Prostate gland (tissue), 2 donors: Measurements from ENCODE around the gene IFITM10. TPM values are rescaled to one million over a fixed set of nuclear protein-coding genes. Genes with fewer than 3 reads are reported as not detected.

Source experiments
- DNase-seq: peaks from one replicate; pipeline ENCODE4 v3.0.0-alpha.2; 2019; ENCODE audit warnings: low spot score
- H3K27ac ChIP-seq, 2 donors: fragments of 200-600 bp; sonication (generic); 2 replicates each; pipeline ENCODE4 v1.5.1; 2017 to 2019
- H3K27me3 ChIP-seq: fragments of 200-600 bp; sonication (generic); replicated peaks from 2 replicates; pipeline ENCODE4 v1.5.1; 2019; ENCODE audit not compliant: insufficient read depth
- H3K36me3 ChIP-seq, 2 donors: fragments of 200-600 bp; sonication (generic); 1 replicate in 1 of 2; 2 replicates in 1 of 2; pipeline versions ENCODE4 v1.5.1 to v1.8.1; 2017 to 2019
- H3K4me1 ChIP-seq: fragments of 200-600 bp; sonication (generic); replicated peaks from 2 replicates; pipeline ENCODE4 v1.5.1; 2019
- H3K4me3 ChIP-seq, 2 donors: fragments of 200-600 bp; sonication (generic); 2 replicates each; pipeline ENCODE4 v1.5.1; 2017 to 2019
- H3K9me3 ChIP-seq: fragments of 200-600 bp; sonication (generic); 2 replicates; pipeline ENCODE4 v1.5.1; 2017
- POLR2A ChIP-seq: fragments of 450-650 bp; IDR thresholded peaks from one replicate; pipeline ENCODE4 v1.6.1; 2016; ENCODE audit warnings: antibody characterized with exemption, mild to moderate bottlenecking
- POLR2AphosphoS5 ChIP-seq: sonication (generic); formaldehyde crosslinking; IDR thresholded peaks from one replicate; pipeline ENCODE4 v1.6.1; 2017; ENCODE audit warnings: antibody characterized with exemption
- WGBS: methylation state at CpG from one replicate; pipeline ENCODE4 v1.1.5; 2018; 5-methylcytosine and 5-hydroxymethylcytosine counted together
- intact Hi-C: fragments of 100-400 bp; cut with DNase I; formaldehyde crosslinking; loops from one replicate; pipeline ENCODE4 v1.14.2; 2022
- total RNA-seq, 2 donors: library from RNA; depleted of rRNA; stranded (reverse); fragments of >200 nt; gene quantifications; one replicate each; pipeline ENCODE4 v1.1.0, GENCODE V29; 2016
- TF ChIP-seq, protein P1 (sequence below), 4 experiments: fragments of 200-600 bp in 2 of 4; fragments of 450-650 bp in 2 of 4; sonication (generic) in 2 of 4; IDR thresholded peaks; 1 replicate in 3 of 4; 2 replicates in 1 of 4; pipeline ENCODE4 v1.5.1; 2016 to 2019; ENCODE audit warnings: antibody characterized with exemption in 4 of 4, mild to moderate bottlenecking in 2 of 4, moderate library complexity in 2 of 4

Gene IFITM10
- total RNA-seq, 2 donors from 2014 or later, result 2.6 to 3.1 TPM

GRCh38 chr11:1741741-1742140 is 8.7 kb downstream of the IFITM10 start:
- no peak overlapping the region for H3K27ac ChIP-seq
- H3K4me3 ChIP-seq, result no peak overlapping the region
- WGBS, result 77% methylated on average over 4 of the region's 4 CpGs
- no peaks in the 10 kb centered on the region for H3K4me1 ChIP-seq
- no peaks in the 10 kb centered on the region for H3K9me3 ChIP-seq
- intact Hi-C loops, result no loop called here
- H3K27me3 ChIP-seq, result no peaks in the 10 kb centered on the region
- no peak for DNase-seq
- TF ChIP-seq POLR2AphosphoS5, result no peak
- TF ChIP-seq POLR2A, result no peak
- TF ChIP-seq, protein P1, sequence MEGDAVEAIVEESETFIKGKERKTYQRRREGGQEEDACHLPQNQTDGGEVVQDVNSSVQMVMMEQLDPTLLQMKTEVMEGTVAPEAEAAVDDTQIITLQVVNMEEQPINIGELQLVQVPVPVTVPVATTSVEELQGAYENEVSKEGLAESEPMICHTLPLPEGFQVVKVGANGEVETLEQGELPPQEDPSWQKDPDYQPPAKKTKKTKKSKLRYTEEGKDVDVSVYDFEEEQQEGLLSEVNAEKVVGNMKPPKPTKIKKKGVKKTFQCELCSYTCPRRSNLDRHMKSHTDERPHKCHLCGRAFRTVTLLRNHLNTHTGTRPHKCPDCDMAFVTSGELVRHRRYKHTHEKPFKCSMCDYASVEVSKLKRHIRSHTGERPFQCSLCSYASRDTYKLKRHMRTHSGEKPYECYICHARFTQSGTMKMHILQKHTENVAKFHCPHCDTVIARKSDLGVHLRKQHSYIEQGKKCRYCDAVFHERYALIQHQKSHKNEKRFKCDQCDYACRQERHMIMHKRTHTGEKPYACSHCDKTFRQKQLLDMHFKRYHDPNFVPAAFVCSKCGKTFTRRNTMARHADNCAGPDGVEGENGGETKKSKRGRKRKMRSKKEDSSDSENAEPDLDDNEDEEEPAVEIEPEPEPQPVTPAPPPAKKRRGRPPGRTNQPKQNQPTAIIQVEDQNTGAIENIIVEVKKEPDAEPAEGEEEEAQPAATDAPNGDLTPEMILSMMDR (IDR thresholded peaks at IDR 0.05), result no peak
- H3K36me3 ChIP-seq, result no peaks in the 10 kb centered on the region

- DNase-seq, result no peak
- H3K27me3 ChIP-seq, result no peaks in the 10 kb centered on the region
These were observed 9.4 kb downstream of the IFITM10 start for GRCh38 chr11:1740786-1741530.

DNA sequence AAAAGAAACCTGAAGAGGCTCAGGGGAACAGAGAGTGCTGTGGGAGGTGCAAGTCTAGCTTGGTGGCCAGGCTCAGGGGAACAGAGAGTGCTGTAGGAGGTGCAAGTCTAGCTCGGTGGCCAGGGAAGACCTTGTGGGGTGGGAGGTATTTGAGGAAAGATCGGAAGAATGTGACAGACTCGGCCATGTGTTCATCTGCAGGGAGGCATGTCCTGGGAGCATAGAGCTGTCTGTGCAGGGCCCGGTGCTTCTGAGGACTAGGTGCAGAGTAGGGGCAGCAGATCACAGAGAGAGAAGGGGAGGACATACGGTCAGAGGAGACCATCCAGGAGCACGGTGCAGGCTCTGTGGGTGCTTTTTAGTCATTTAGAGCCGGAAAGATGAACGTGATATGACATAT is 10.8 kb downstream of the IFITM10 start:
- Histone ChIP-seq H3K4me1 (no peaks in the 10 kb centered on the region), H3K36me3 (no peaks in the 10 kb centered on the region), H3K27me3 (peaks cover 4% of the 10 kb centered on the region), H3K9me3 (no peaks in the 10 kb centered on the region), H3K4me3 (no peak overlapping the region), H3K27ac (no peak overlapping the region)
- intact Hi-C loops, result no loop called here
- WGBS, result 73% methylated on average over 8 of the region's 8 CpGs
- DNase-seq, result no peak
- TF ChIP-seq POLR2A (no peak), POLR2AphosphoS5 (no peak)
- TF ChIP-seq, protein P1 (IDR thresholded peaks at IDR 0.05), result no peak

More at GRCh38 chr11:1740786-1741530, 9.4 kb downstream of the IFITM10 start:
- H3K4me3 ChIP-seq, result no peak overlapping the region
- H3K9me3 ChIP-seq, result no peaks in the 10 kb centered on the region
- H3K4me1 ChIP-seq, result no peaks in the 10 kb centered on the region
- H3K27ac ChIP-seq, result no peak overlapping the region
- no peaks in the 10 kb centered on the region for H3K36me3 ChIP-seq
- TF ChIP-seq, protein P1 (IDR thresholded peaks at IDR 0.05), result no peak
- TF ChIP-seq POLR2A, result no peak
- no peak for TF ChIP-seq POLR2AphosphoS5
- intact Hi-C loops, result no loop called here
- WGBS, result 81% methylated on average over 8 of the region's 8 CpGs

- DNase-seq, result no peak
- no peaks in the 10 kb centered on the region for H3K36me3 ChIP-seq
- no peaks in the 10 kb centered on the region for H3K4me1 ChIP-seq
- intact Hi-C loops, result no loop called here
- no peaks in the 10 kb centered on the region for H3K9me3 ChIP-seq
- no peak overlapping the region for H3K27ac ChIP-seq
- H3K4me3 ChIP-seq, result no peak overlapping the region
- WGBS, result 91% methylated on average over 10 of the region's 10 CpGs
- TF ChIP-seq POLR2A (no peak), POLR2AphosphoS5 (no peak)
- TF ChIP-seq, protein P1 (IDR thresholded peaks at IDR 0.05), result no peak
- H3K27me3 ChIP-seq, result peaks cover 8% of the 10 kb centered on the region
These were observed 12.0 kb downstream of the IFITM10 start for GRCh38 chr11:1738380-1738779.
